Neural progenitor cell (in vitro differentiated cells): ENCODE data around the gene ANKRD2. TPM values are rescaled to one million over a fixed set of nuclear protein-coding genes. Genes with fewer than 3 reads are reported as not detected.

ENCODE experiments used
- DNase-seq: peaks from one replicate; pipeline ENCODE4 v3.0.0-alpha.2; 2016; ENCODE audit warnings: low spot score
- H2AFZ ChIP-seq: fragments of 200-600 bp; sonication (generic); replicated peaks from 2 replicates; pipeline ENCODE4 v1.6.1; 2016; ENCODE audit warnings: antibody characterized with exemption
- H3F3A ChIP-seq: fragments of 200-600 bp; sonication (generic); 2 replicates; pipeline ENCODE4 v1.6.1; 2016; ENCODE audit warnings: antibody characterized with exemption, low read depth
- H3K27ac ChIP-seq: fragments of 200-600 bp; sonication (generic); 2 replicates; pipeline ENCODE4 v1.5.1; 2016; ENCODE audit warnings: mild to moderate bottlenecking
- H3K27me3 ChIP-seq: fragments of 200-600 bp; sonication (generic); 2 replicates; pipeline ENCODE4 v1.6.1; 2016; ENCODE audit warnings: mild to moderate bottlenecking, moderate library complexity
- H3K36me3 ChIP-seq: fragments of 200-600 bp; sonication (generic); 2 replicates; pipeline ENCODE4 v1.5.1; 2016
- H3K4me1 ChIP-seq: fragments of 200-600 bp; sonication (generic); 2 replicates; pipeline ENCODE4 v1.6.1; 2016; ENCODE audit warnings: mixed run types
- H3K4me2 ChIP-seq: fragments of 200-600 bp; sonication (generic); 2 replicates; pipeline ENCODE4 v1.6.1; 2016
- H3K4me3 ChIP-seq: fragments of 200-600 bp; sonication (generic); 2 replicates; pipeline ENCODE4 v1.5.1; 2016
- H3K79me2 ChIP-seq: fragments of 200-600 bp; sonication (generic); 2 replicates; pipeline ENCODE4 v1.6.1; 2016; ENCODE audit warnings: low read depth
- H3K9ac ChIP-seq: fragments of 200-600 bp; sonication (generic); 2 replicates; pipeline ENCODE4 v1.6.1; 2016
- H3K9me3 ChIP-seq: fragments of 200-600 bp; sonication (generic); 2 replicates; pipeline ENCODE4 v1.5.1; 2016; ENCODE audit warnings: low read depth
- H4K20me1 ChIP-seq: fragments of 200-600 bp; sonication (generic); 2 replicates; pipeline ENCODE4 v1.6.1; 2016; ENCODE audit warnings: low read depth
- H3K27ac Mint-ChIP-seq: 3 replicates; pipeline ENCODE4 v1.8.0; 2021; ENCODE audit warnings: mixed read lengths
- H3K27me3 Mint-ChIP-seq: 2 replicates; pipeline ENCODE4 v1.8.0; 2022; ENCODE audit warnings: low read depth, mild to moderate bottlenecking, inconsistent platforms, moderate library complexity, mixed read lengths; ENCODE audit not compliant: insufficient read depth
- H3K36me3 Mint-ChIP-seq: 3 replicates; pipeline ENCODE4 v1.8.0; 2021; ENCODE audit warnings: mixed read lengths
- H3K4me1 Mint-ChIP-seq: 3 replicates; pipeline ENCODE4 v1.8.0; 2021; ENCODE audit warnings: mixed read lengths
- H3K4me3 Mint-ChIP-seq: 3 replicates; pipeline ENCODE4 v1.8.0; 2021; ENCODE audit warnings: mild to moderate bottlenecking, moderate library complexity, mixed read lengths
- H3K9me3 Mint-ChIP-seq: 3 replicates; pipeline ENCODE4 v1.8.0; 2020; ENCODE audit warnings: mixed read lengths
- EZH2 ChIP-seq: fragments of 200-600 bp; sonication (generic); IDR thresholded peaks from 2 replicates; pipeline ENCODE4 v1.6.1; 2017; ENCODE audit warnings: antibody characterized with exemption, mild to moderate bottlenecking, moderate library complexity
- EZH2phosphoT487 ChIP-seq: fragments of 200-600 bp; sonication (generic); IDR thresholded peaks from 2 replicates; pipeline ENCODE4 v1.6.1; 2017; ENCODE audit warnings: antibody characterized with exemption
- total RNA-seq: library from RNA; depleted of rRNA; stranded (reverse); fragments of >200 nt; gene quantifications from 2 replicates; pipeline ENCODE4 v1.2.3, GENCODE V29; 2015; ENCODE audit warnings: low replicate concordance
- TF ChIP-seq, protein P1 (sequence below): fragments of 200-600 bp; sonication (generic); IDR thresholded peaks from 2 replicates; pipeline ENCODE4 v1.5.1; 2017; ENCODE audit warnings: antibody characterized with exemption, mild to moderate bottlenecking

The ANKRD2 gene
- total RNA-seq, 1 donor from 2014 or later = not detected

DNA sequence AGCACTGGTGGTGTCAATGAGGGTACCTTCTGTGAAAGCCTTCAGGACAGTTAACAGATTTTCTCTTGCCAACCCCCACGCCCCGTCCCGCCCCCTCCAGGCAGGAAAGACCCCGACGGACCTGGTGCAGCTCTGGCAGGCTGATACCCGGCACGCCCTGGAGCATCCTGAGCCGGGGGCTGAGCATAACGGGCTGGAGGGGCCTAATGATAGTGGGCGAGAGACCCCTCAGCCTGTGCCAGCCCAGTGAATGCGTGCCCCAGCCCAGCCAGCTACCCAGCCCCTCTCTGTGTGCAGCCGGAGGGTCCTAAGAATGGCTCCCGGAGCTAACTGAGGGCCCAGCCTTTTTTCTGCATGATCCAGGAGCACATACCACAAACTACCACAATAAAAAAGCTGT lies 10.9 kb downstream of the ANKRD2 start:
- Mint-ChIP-seq H3K9me3 (no peaks in the 10 kb centered on the region), H3K27me3 (peaks cover 5% of the 10 kb centered on the region), H3K4me3 (no peak overlapping the region), H3K4me1 (peaks cover 14% of the 10 kb centered on the region), H3K27ac (no peak overlapping the region), H3K36me3 (no peaks in the 10 kb centered on the region)
- Histone ChIP-seq H3K4me2 (no peak overlapping the region), H3K4me3 (no peak overlapping the region), H4K20me1 (no peaks in the 10 kb centered on the region), H3K36me3 (no peaks in the 10 kb centered on the region), H3K27me3 (no peaks in the 10 kb centered on the region), H3K4me1 (no peaks in the 10 kb centered on the region), H3K9me3 (no peaks in the 10 kb centered on the region), H2AFZ (peak overlapping the region; percentile 73), H3F3A (no peaks in the 10 kb centered on the region), H3K9ac (no peak overlapping the region), H3K79me2 (no peaks in the 10 kb centered on the region), H3K27ac (no peak overlapping the region)
- no peak for DNase-seq
- TF ChIP-seq, protein P1, sequence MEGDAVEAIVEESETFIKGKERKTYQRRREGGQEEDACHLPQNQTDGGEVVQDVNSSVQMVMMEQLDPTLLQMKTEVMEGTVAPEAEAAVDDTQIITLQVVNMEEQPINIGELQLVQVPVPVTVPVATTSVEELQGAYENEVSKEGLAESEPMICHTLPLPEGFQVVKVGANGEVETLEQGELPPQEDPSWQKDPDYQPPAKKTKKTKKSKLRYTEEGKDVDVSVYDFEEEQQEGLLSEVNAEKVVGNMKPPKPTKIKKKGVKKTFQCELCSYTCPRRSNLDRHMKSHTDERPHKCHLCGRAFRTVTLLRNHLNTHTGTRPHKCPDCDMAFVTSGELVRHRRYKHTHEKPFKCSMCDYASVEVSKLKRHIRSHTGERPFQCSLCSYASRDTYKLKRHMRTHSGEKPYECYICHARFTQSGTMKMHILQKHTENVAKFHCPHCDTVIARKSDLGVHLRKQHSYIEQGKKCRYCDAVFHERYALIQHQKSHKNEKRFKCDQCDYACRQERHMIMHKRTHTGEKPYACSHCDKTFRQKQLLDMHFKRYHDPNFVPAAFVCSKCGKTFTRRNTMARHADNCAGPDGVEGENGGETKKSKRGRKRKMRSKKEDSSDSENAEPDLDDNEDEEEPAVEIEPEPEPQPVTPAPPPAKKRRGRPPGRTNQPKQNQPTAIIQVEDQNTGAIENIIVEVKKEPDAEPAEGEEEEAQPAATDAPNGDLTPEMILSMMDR = no peak
- TF ChIP-seq EZH2phosphoT487 = no peak
- TF ChIP-seq EZH2 = no peak

DNA sequence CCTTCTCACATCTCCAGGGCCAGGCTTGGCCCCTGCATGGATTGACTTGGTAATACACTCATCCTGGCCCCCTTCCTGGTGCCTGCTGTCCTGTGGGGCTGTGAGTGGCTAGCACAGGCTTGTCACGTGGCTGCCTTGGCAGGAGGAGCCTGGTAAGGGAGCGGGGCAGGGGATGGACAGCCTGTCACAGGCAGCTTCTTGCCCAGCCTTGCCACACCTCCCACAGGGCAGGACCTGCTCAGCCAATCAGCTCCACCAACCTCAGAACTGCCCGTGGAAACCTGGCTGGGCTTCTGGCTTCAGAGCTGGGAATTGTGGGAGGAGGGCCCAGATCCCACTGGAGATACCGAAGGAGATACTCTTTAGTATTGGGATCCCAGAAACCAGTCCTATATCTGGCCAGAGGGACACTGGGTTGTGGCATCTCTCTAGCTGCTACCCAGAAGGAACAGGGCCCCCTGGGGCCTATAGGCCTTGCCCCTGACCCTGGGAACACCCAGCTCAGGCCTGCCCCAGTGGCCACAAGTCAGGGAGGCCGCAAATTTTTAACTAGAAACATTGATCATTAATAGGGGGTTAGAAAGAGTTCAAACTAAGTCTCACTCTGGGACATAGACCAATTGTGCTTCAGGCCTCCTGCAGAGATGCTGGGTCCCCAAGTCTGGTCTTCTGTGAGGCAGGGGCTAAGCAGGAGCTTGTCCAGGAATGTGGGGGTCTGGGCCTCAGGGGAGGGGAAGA lies 11.7 kb downstream of the ANKRD2 start, which contains the start of gene HOGA1:
HOGA1 (plus strand) TSS at position 330 of the 738 bp plus-strand sequence; CDS start at position 645, 315 bp downstream.
- no peak within 1 kb of the TSS for H3K9ac ChIP-seq
- H3K4me1 ChIP-seq = no peaks in the 10 kb centered on the region
- H3K27ac Mint-ChIP-seq = no peak within 1 kb of the TSS
- TF ChIP-seq, protein P1 = no peak
- TF ChIP-seq EZH2phosphoT487 (no peak), EZH2 (no peak)
- H3K4me3 Mint-ChIP-seq = no peak within 1 kb of the TSS
- no peaks in the 10 kb centered on the region for H3K9me3 ChIP-seq
- no peaks in the 10 kb centered on the region for H3K36me3 Mint-ChIP-seq
- no peak within 1 kb of the TSS for H3K27ac ChIP-seq
- H3K4me2 ChIP-seq = no peak within 1 kb of the TSS
- no peak within 1 kb of the TSS for H3K4me3 ChIP-seq
- H3F3A ChIP-seq = no peaks in the 10 kb centered on the region
- H3K4me1 Mint-ChIP-seq = peaks cover 14% of the 10 kb centered on the region
- no peaks in the 10 kb centered on the region for H3K9me3 Mint-ChIP-seq
- peak within 1 kb of the TSS; percentile 73 for H2AFZ ChIP-seq
- H3K27me3 Mint-ChIP-seq = peaks cover 5% of the 10 kb centered on the region
- no peaks in the 10 kb centered on the region for H3K36me3 ChIP-seq
- no peaks in the 10 kb centered on the region for H3K27me3 ChIP-seq
- no peaks in the 10 kb centered on the region for H3K79me2 ChIP-seq
- H4K20me1 ChIP-seq = no peaks in the 10 kb centered on the region
- DNase-seq = peak; percentile 36

DNA sequence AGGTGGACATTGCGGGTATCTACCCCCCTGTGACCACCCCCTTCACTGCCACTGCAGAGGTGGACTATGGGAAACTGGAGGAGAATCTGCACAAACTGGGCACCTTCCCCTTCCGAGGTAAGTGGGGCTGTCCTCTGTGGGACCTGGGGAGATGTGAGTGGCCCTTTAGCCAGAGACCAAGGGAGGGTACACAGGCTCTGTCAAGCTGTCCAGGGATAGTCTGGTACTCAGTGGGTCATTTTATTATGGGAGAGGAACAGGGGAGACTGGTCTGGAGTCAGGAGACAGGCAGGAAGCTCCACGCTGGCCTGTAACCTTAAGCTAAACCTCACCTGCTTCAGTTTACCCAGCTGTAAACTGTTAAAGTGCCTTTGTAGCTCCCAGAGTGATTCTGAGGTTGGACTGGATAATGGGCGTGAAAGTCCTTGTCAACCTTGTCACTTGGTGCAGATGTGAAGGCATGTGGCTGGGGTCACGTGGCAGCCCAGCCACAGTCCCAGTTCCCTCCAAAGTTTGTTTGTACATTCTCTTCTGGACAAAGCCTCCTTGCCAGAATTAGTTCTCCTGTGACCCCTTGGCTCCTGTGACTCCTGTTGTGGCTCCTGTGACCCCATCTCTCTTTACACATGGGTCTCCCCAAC lies 12.3 kb downstream of the ANKRD2 start:
- no peak for DNase-seq
- Mint-ChIP-seq H3K36me3 (no peaks in the 10 kb centered on the region), H3K27me3 (peaks cover 2% of the 10 kb centered on the region), H3K4me3 (no peak overlapping the region), H3K27ac (no peak overlapping the region), H3K9me3 (no peaks in the 10 kb centered on the region), H3K4me1 (peaks cover 14% of the 10 kb centered on the region)
- Histone ChIP-seq H2AFZ (no peak overlapping the region), H3K27me3 (no peaks in the 10 kb centered on the region), H4K20me1 (no peaks in the 10 kb centered on the region), H3K4me1 (no peaks in the 10 kb centered on the region), H3K4me2 (no peak overlapping the region), H3K27ac (no peak overlapping the region), H3K79me2 (no peaks in the 10 kb centered on the region), H3K36me3 (no peaks in the 10 kb centered on the region), H3F3A (no peaks in the 10 kb centered on the region), H3K9me3 (no peaks in the 10 kb centered on the region), H3K4me3 (no peak overlapping the region), H3K9ac (no peak overlapping the region)
- TF ChIP-seq EZH2phosphoT487 = no peak
- TF ChIP-seq EZH2 = no peak
- TF ChIP-seq, protein P1 = no peak
